ENCODE results near the gene HRH2.

GRCh38 chr5:175646251-175646650 lies 11.6 kb upstream of the HRH2 start:
- TF ChIP-seq, protein P1, sequence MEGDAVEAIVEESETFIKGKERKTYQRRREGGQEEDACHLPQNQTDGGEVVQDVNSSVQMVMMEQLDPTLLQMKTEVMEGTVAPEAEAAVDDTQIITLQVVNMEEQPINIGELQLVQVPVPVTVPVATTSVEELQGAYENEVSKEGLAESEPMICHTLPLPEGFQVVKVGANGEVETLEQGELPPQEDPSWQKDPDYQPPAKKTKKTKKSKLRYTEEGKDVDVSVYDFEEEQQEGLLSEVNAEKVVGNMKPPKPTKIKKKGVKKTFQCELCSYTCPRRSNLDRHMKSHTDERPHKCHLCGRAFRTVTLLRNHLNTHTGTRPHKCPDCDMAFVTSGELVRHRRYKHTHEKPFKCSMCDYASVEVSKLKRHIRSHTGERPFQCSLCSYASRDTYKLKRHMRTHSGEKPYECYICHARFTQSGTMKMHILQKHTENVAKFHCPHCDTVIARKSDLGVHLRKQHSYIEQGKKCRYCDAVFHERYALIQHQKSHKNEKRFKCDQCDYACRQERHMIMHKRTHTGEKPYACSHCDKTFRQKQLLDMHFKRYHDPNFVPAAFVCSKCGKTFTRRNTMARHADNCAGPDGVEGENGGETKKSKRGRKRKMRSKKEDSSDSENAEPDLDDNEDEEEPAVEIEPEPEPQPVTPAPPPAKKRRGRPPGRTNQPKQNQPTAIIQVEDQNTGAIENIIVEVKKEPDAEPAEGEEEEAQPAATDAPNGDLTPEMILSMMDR (conservative IDR thresholded peaks at IDR 0.05), result no peak
- TF ChIP-seq EZH2 (IDR thresholded peaks at IDR 0.05; ENCODE audit: low read depth), result no peak

Measured in PC-9 (cell line).